GM12878 (cell line): Measurements from ENCODE around the gene LTB. TPM values are rescaled to one million over a fixed set of nuclear protein-coding genes. Genes with fewer than 3 reads are reported as not detected.
A peak's percentile ranks its signal among the peaks of the same experiment; 100 is the strongest.

Source experiments
- ATAC-seq: fragments of 200-7000 bp; cut with Tn5 transposase; 3 replicates; pipeline ENCODE4 v1.9.1; 2020; ENCODE audit warnings: mild to moderate bottlenecking, moderate library complexity
- BruUV-seq: library from RNA; stranded (reverse); fragments of 400-500 nt; replicated peaks from 2 replicates; lab custom pipeline; 2021; lab: Mats Ljungman, UMichigan
- CTCF ChIA-PET: fragments of 300-600 bp; sonication (Branson Sonifier 250); formaldehyde crosslinking; extraction: SDS; loops from one replicate; lab custom pipeline; 2021; ENCODE audit warnings: inconsistent platforms; lab: Yijun Ruan, JAX
- POLR2A ChIA-PET: fragments of 350-600 bp; formaldehyde crosslinking; extraction: SDS; loops from one replicate; lab custom pipeline; 2021; ENCODE audit warnings: inconsistent platforms; lab: Charles Lee
- RAD21 ChIA-PET: fragments of 300-600 bp; sonication (Branson Sonifier 250); formaldehyde crosslinking; loops from one replicate; lab custom pipeline; 2023; ENCODE audit warnings: antibody characterized with exemption; ENCODE audit not compliant: unreplicated experiment; lab: Charles Lee
- SMC1A ChIA-PET: fragments of 300-600 bp; sonication (Branson Sonifier 250); formaldehyde crosslinking; loops from one replicate; lab custom pipeline; 2023; ENCODE audit not compliant: unreplicated experiment, uncharacterized antibody; lab: Charles Lee
- DNase-seq: peaks from one replicate; pipeline ENCODE4 v3.0.0-alpha.2; 2011; ENCODE audit warnings: low read depth, low spot score
- FAIRE-seq: peaks from 3 replicates; lab custom pipeline; 2011; peaks lifted over from hg19 to GRCh38; lab: Jason Lieb, UNC
- H2AFZ ChIP-seq: 2 replicates; pipeline ENCODE4 v1.6.0; 2011; ENCODE audit warnings: low read depth, low read length, control low read depth; ENCODE audit not compliant: control insufficient read depth
- H3K27ac ChIP-seq: 2 replicates; pipeline ENCODE4 v1.5.1; 2011; ENCODE audit warnings: control low read depth; ENCODE audit not compliant: control insufficient read depth, insufficient read depth
- H3K27me3 ChIP-seq, 2 experiments: replicated peaks in 1 of 2; 2 replicates each; pipeline versions ENCODE4 v1.6.0 to v1.6.1; 2011; ENCODE audit warnings: low read length in 1 of 2; ENCODE audit not compliant: control insufficient read depth in 2 of 2, insufficient read depth in 2 of 2
- H3K36me3 ChIP-seq, 2 experiments: 2 replicates each; pipeline ENCODE4 v1.5.1; 2011; ENCODE audit warnings: low read length in 1 of 2; ENCODE audit not compliant: control insufficient read depth in 2 of 2, insufficient read depth in 2 of 2
- H3K4me1 ChIP-seq: 2 replicates; pipeline ENCODE4 v1.6.1; 2011; ENCODE audit warnings: mild to moderate bottlenecking, low read length, moderate library complexity, mixed read lengths; ENCODE audit not compliant: control insufficient read depth, insufficient read depth
- H3K4me2 ChIP-seq: 2 replicates; pipeline ENCODE4 v1.6.0; 2011; ENCODE audit warnings: control low read depth; ENCODE audit not compliant: control insufficient read depth, insufficient read depth
- H3K4me3 ChIP-seq: fragments of 200-600 bp; sonication (generic); 2 replicates; pipeline ENCODE4 v1.5.1; 2016
- H3K79me2 ChIP-seq: 2 replicates; pipeline ENCODE4 v1.6.0; 2011; ENCODE audit warnings: low read length; ENCODE audit not compliant: control insufficient read depth, insufficient read depth
- H3K9ac ChIP-seq: 2 replicates; pipeline ENCODE4 v1.8.0; 2011; ENCODE audit warnings: low read length, control low read depth, mixed read lengths; ENCODE audit not compliant: control insufficient read depth, insufficient read depth
- H3K9me3 ChIP-seq: replicated peaks from 3 replicates; pipeline ENCODE4 v1.5.1; 2011; ENCODE audit warnings: mild to moderate bottlenecking, low read length; ENCODE audit not compliant: control insufficient read depth, insufficient read depth
- H4K20me1 ChIP-seq: 2 replicates; pipeline ENCODE4 v1.6.0; 2011; ENCODE audit not compliant: control insufficient read depth, insufficient read depth
- ATF7 ChIP-seq: fragments of 450-650 bp; IDR thresholded peaks from 2 replicates; pipeline ENCODE4 v1.6.1; 2016; ENCODE audit warnings: low read depth, mild to moderate bottlenecking
- ETV6 ChIP-seq, 2 experiments: fragments of 450-650 bp in 1 of 2; IDR thresholded peaks in 1 of 2; conservative IDR thresholded peaks in 1 of 2; 2 replicates each; pipeline ENCODE4 v1.6.1; 2014; ENCODE audit warnings: antibody characterized with exemption in 1 of 2, borderline replicate concordance in 1 of 2, low read depth in 1 of 2, mild to moderate bottlenecking in 1 of 2, moderate library complexity in 1 of 2
- FOXM1 ChIP-seq: IDR thresholded peaks from 2 replicates; pipeline ENCODE4 v1.6.1; 2012; ENCODE audit warnings: low read depth, mild to moderate bottlenecking, inconsistent platforms, low read length, moderate library complexity
- IKZF1 ChIP-seq: fragments of 450-650 bp; conservative IDR thresholded peaks from 2 replicates; pipeline ENCODE4 v1.6.1; 2017; ENCODE audit warnings: antibody characterized with exemption, mild to moderate bottlenecking
- MEF2B ChIP-seq: fragments of 450-650 bp; IDR thresholded peaks from 2 replicates; pipeline ENCODE4 v1.6.1; 2018; ENCODE audit warnings: mild to moderate bottlenecking, moderate library complexity; ENCODE audit not compliant: partially characterized antibody, poor library complexity, severe bottlenecking
- NR2C1 ChIP-seq: fragments of 450-650 bp; IDR thresholded peaks from 2 replicates; pipeline ENCODE4 v1.6.1; 2017; ENCODE audit warnings: antibody characterized with exemption, mild to moderate bottlenecking, moderate library complexity
- POLR2A ChIP-seq: IDR thresholded peaks from 2 replicates; pipeline ENCODE4 v1.6.1; 2011; ENCODE audit warnings: low read depth, mild to moderate bottlenecking, low read length
- POLR2AphosphoS2 ChIP-seq: IDR thresholded peaks from 2 replicates; pipeline ENCODE4 v1.6.1; 2011; ENCODE audit warnings: low read depth, mild to moderate bottlenecking, low read length, improper control_type of control experiment, moderate library complexity
- RUNX3 ChIP-seq: IDR thresholded peaks from 2 replicates; pipeline ENCODE4 v1.6.1; 2012; ENCODE audit warnings: low read length, inconsistent platforms
- WGBS: methylation state at CpG from one replicate; pipeline ENCODE4 v1.1.6; 2016; ENCODE audit warnings: low lambda C conversion rate; ENCODE audit not compliant: insufficient replicate concordance, insufficient coverage; ENCODE audit errors: missing lambda C conversion rate; 5-methylcytosine and 5-hydroxymethylcytosine counted together
- in situ Hi-C: fragments of 300-500 bp; cut with MboI; formaldehyde crosslinking; loops from 9 replicates; pipeline ENCODE4 v1.14.3; 2018; ENCODE audit warnings: mixed read lengths
- intact Hi-C: fragments of 100-400 bp; cut with micrococcal nuclease; formaldehyde crosslinking; loops from one replicate; pipeline ENCODE4 v1.14.2; 2022; ENCODE audit not compliant: unreplicated experiment
- polyA plus RNA-seq, 11 experiments: library from polyadenylated mRNA; depleted of rRNA in 4 of 11; unstranded in 6 of 11; stranded (reverse) in 5 of 11; fragments of >200 nt; fragmentation: Nextera tagmentation in 4 of 11; fragmentation: Illumina TruSeq in 1 of 11; extraction: Ambion mirVana in 4 of 11; extraction: Trizol in 1 of 11; gene quantifications; 1 replicate in 1 of 11; 2 replicates in 10 of 11; pipeline versions ENCODE4 v1.2.1 to v1.2.3, GENCODE V29; 2011 to 2016; ENCODE audit warnings: inconsistent platforms in 2 of 11, missing spikeins in 2 of 11, low read depth in 1 of 11
- total RNA-seq, 4 experiments: library from RNA; depleted of rRNA in 3 of 4; stranded (reverse); fragments of >200 nt in 3 of 4; fragmentation: Illumina TruSeq in 1 of 4; extraction: Trizol in 1 of 4; gene quantifications; 2 replicates each; pipeline versions ENCODE4 v1.2.1 to v1.2.3, GENCODE V29; 2013 to 2021
- TF ChIP-seq, protein P1 (sequence below): fragments of 150-350 bp; IDR thresholded peaks from 2 replicates; pipeline ENCODE4 v1.6.1; 2016; ENCODE audit warnings: low read depth, low read length

LTB gene
- total and polyA plus RNA-seq, 10 of the 15 experiments (the other 5 are each of a cell fraction or from before 2014, with no cell fraction given) = 0.71 to 74.3 (median 20.0) TPM

DNA sequence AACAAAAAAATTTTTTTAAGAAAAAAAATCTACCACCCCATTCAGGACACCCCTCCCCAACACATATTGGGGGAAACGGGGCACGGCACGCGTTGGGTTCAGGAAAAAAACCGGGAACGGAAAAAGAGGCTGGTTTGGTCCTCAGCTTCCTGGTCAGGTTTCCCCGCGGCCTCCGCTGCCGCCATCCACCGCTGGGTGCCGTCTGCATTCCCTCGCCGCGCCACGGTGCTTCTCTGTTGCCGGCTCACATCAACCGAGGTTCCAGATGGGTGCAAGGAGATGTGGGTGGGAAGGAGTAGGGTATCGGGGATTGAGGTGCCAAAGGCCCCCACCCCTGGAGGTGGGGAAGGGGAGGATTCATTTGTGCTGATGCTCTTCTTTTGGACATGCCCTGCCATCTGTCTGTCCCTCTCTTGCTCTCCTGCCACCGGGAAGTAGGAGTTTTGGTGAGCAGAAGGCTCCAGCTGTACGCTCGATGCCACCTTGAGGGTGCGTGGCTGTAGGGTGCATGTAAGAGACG lies 47.6 kb downstream of the LTB start:
- SMC1A ChIA-PET = no interaction called here
- H3K27ac ChIP-seq = no peak overlapping the region
- TF ChIP-seq NR2C1 (no peak), MEF2B (no peak), POLR2AphosphoS2 (0 out of 2 replicates have a peak, but pooled peaks have one; percentile 14), FOXM1 (no peak), IKZF1 (0 out of 2 replicates have a peak, but pooled peaks have one; percentile 18), RUNX3 (no peak), ATF7 (no peak), ETV6 (conservative IDR thresholded peaks at IDR 0.05 in 1 of 2, IDR thresholded peaks at IDR 0.05 in 1 of 2; ENCODE audit: borderline replicate concordance in 1 of 2, low read depth in 1 of 2) (no peak), POLR2A (peak; percentile 7; the same call in 1 of the 2 replicates)
- TF ChIP-seq, protein P1, sequence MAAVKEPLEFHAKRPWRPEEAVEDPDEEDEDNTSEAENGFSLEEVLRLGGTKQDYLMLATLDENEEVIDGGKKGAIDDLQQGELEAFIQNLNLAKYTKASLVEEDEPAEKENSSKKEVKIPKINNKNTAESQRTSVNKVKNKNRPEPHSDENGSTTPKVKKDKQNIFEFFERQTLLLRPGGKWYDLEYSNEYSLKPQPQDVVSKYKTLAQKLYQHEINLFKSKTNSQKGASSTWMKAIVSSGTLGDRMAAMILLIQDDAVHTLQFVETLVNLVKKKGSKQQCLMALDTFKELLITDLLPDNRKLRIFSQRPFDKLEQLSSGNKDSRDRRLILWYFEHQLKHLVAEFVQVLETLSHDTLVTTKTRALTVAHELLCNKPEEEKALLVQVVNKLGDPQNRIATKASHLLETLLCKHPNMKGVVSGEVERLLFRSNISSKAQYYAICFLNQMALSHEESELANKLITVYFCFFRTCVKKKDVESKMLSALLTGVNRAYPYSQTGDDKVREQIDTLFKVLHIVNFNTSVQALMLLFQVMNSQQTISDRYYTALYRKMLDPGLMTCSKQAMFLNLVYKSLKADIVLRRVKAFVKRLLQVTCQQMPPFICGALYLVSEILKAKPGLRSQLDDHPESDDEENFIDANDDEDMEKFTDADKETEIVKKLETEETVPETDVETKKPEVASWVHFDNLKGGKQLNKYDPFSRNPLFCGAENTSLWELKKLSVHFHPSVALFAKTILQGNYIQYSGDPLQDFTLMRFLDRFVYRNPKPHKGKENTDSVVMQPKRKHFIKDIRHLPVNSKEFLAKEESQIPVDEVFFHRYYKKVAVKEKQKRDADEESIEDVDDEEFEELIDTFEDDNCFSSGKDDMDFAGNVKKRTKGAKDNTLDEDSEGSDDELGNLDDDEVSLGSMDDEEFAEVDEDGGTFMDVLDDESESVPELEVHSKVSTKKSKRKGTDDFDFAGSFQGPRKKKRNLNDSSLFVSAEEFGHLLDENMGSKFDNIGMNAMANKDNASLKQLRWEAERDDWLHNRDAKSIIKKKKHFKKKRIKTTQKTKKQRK = no peak
- no peak overlapping the region for H2AFZ ChIP-seq
- CTCF ChIA-PET = no interaction called here
- BruUV-seq = TSS peak; percentile 28
- H3K9me3 ChIP-seq = no peaks in the 10 kb centered on the region
- POLR2A ChIA-PET = no interaction called here
- H3K36me3 ChIP-seq = peaks cover 43 to 57% of the 10 kb centered on the region in 2 experiments
- ATAC-seq (no peak), FAIRE-seq (no peak), DNase-seq (no peak)
- no peaks in the 10 kb centered on the region for H3K27me3 ChIP-seq
- H3K9ac ChIP-seq = no peak overlapping the region
- H3K4me3 ChIP-seq = no peak overlapping the region
- RAD21 ChIA-PET = no interaction called here
- peak overlapping the region; percentile 13; the same call in 1 of the 2 replicates for H3K4me2 ChIP-seq
- H3K4me1 ChIP-seq = no peaks in the 10 kb centered on the region
- intact Hi-C loops = no loop called here
- in situ Hi-C loops = no loop called here
- 90% methylated on average over 24 of the region's 24 CpGs for WGBS
- H3K79me2 ChIP-seq = peaks cover 51% of the 10 kb centered on the region
- H4K20me1 ChIP-seq = peaks cover 3% of the 10 kb centered on the region
